HepG2 (cell line): ENCODE data around the gene LCAT.

ENCODE experiments used
- PBX3 ChIP-seq: sonication (generic); formaldehyde crosslinking; IDR thresholded peaks from 2 replicates; pipeline ENCODE4 v1.8.1; 2023; ENCODE audit warnings: missing genetic modification reagents, inconsistent platforms, borderline replicate concordance
- SETDB1 ChIP-seq: sonication (generic); formaldehyde crosslinking; IDR thresholded peaks from 2 replicates; pipeline ENCODE4 v1.5.1; 2020; ENCODE audit warnings: missing genetic modification reagents, mild to moderate bottlenecking, borderline replicate concordance

GRCh38 chr16:67915831-67916723 is 27.8 kb downstream of the LCAT start:
- TF ChIP-seq PBX3 (no peak), SETDB1 (no peak)
